G401.6 (cell line): ENCODE measurements around the gene ERAP2.

Experiments used
- FAIRE-seq: peaks from 2 replicates; lab custom pipeline; 2012; peaks lifted over from hg19 to GRCh38; lab: Jason Lieb, UNC

Gene ERAP2

GRCh38 chr5:96966801-96967200 lies 90.5 kb downstream of the ERAP2 start:
- no peak for FAIRE-seq

DNA sequence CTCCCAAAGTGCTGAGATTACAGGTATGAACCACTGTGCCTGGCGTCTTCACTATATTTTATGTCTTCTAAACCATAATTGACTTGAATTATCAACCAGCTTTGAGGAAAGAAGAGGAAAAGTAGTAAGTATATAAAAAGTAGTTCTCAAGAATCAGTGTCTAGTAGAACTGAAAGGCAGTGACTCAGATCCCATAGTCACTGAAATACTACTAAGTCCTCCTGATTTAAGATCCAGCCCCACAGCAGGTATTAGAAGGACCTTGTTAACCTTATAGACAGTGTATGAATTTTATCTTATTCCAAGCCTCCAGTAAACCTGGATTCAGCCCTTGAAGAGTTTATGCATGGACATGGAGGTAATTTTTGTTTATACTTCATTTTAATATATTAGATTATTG lies 91.1 kb downstream of the ERAP2 start:
- FAIRE-seq, result no peak

DNA sequence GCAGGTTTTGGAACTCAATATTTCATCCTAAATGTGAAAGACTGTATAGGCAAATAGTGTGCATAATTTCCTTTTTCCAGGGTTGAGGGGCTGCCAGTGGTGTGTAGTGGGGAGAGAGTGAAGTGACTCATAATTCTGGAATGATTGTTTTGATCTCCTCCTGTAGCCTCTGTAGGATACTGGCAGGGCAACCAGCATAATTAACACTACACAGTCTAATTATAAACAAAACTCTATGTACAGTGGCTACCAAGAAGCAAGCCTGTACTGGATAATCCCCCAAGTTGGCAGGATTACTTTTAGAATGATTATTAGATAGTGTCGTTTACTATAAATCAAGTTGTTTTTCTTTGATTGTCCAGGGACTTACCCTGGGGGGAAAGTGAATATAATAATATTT lies 91.8 kb downstream of the ERAP2 start:
- no peak for FAIRE-seq

GRCh38 chr5:96968614-96969013 lies 92.3 kb downstream of the ERAP2 start:
- FAIRE-seq, result no peak
